ENCODE data around the gene TMEM231. TPM values are rescaled to one million over a fixed set of nuclear protein-coding genes. Genes with fewer than 3 reads are reported as not detected.

Gene TMEM231
- total and polyA plus RNA-seq, 2 of the 8 experiments (the other 6 are each of a cell fraction or from before 2014, with no cell fraction given) = 8.3 to 26.7 TPM

GRCh38 chr16:75514296-75514695, 41.8 kb downstream of the TMEM231 start:
- no peaks in the 10 kb centered on the region; a peak in 1 of 7 replicates for H3K27me3 ChIP-seq (replicated peaks in 1 of 4; ENCODE audit: control insufficient read depth in 3 of 4, extremely low read depth in 1 of 4, insufficient read depth in 3 of 4, low read length in 3 of 4)
- no peaks in the 10 kb centered on the region for H4K20me1 ChIP-seq (replicated peaks in 1 of 2; ENCODE audit: control insufficient read depth in 1 of 2, insufficient read depth in 2 of 2, low read length in 2 of 2)
- no peak overlapping the region for H3K18ac ChIP-seq (ENCODE audit: extremely low read depth, low read length)
- WGBS, 2 experiments (ENCODE audit: extremely low coverage in 1 of 2, insufficient coverage in 1 of 2, insufficient read length in 1 of 2, insufficient replicate concordance in 2 of 2, low coverage in 1 of 2, low lambda C conversion rate in 2 of 2, missing lambda C conversion rate in 1 of 2) = 95% methylated on average over 11 of the region's 11 CpGs; no CpG with 5 or more reads in 1 of the 2 experiments
- H2BK12ac ChIP-seq (ENCODE audit: low read depth, low read length) = no peak overlapping the region
- no peak overlapping the region for H2BK120ac ChIP-seq (replicated peaks; ENCODE audit: low read depth, low read length)
- TF ChIP-seq SP1 (IDR thresholded peaks at IDR 0.05; ENCODE audit: low read depth, low read length) (no peak), KDM1A (IDR thresholded peaks at IDR 0.05; ENCODE audit: borderline replicate concordance, low read length) (no peak), GABPA (IDR thresholded peaks at IDR 0.05; ENCODE audit: borderline replicate concordance, insufficient read depth, low read length) (no peak), TCF12 (IDR thresholded peaks at IDR 0.05; ENCODE audit: low read depth, low read length) (no peak), BACH1 (IDR thresholded peaks at IDR 0.05; ENCODE audit: low read length) (no peak), BRCA1 (IDR thresholded peaks at IDR 0.05; ENCODE audit: low read depth, low read length) (no peak), ATF3 (IDR thresholded peaks at IDR 0.05; ENCODE audit: insufficient read depth, low read depth, low read length) (no peak), SIN3A (conservative IDR thresholded peaks at IDR 0.05 in 1 of 2, IDR thresholded peaks at IDR 0.05 in 1 of 2; ENCODE audit: low read depth in 1 of 2, low read length in 2 of 2) (no peak), ASH2L (IDR thresholded peaks at IDR 0.05; ENCODE audit: low read length) (no peak), MAFK (IDR thresholded peaks at IDR 0.05; ENCODE audit: low read depth, low read length) (no peak), EP300 (IDR thresholded peaks at IDR 0.05; ENCODE audit: borderline replicate concordance in 1 of 2, low read depth in 2 of 2, low read length in 2 of 2) (no peak)
- H3K4ac ChIP-seq (replicated peaks; ENCODE audit: insufficient read length, low read depth, low read length) = no peak overlapping the region
- H3K4me3 ChIP-seq (ENCODE audit: extremely low read depth in 1 of 4, insufficient read depth in 2 of 4, low read depth in 3 of 4, low read length in 4 of 4) = no peak overlapping the region
- DNase-seq (ENCODE audit: low read depth in 1 of 2, low spot score in 2 of 2) (no peak), FAIRE-seq (no peak)
- peaks cover 0 to 6% (median 2%) of the 10 kb centered on the region in 4 experiments; a peak in 3 of 7 replicates for H3K4me1 ChIP-seq (replicated peaks in 1 of 4; ENCODE audit: control insufficient read depth in 3 of 4, insufficient read depth in 4 of 4, low read length in 3 of 4)
- no peak overlapping the region for H3K56ac ChIP-seq (replicated peaks; ENCODE audit: insufficient read length, low read depth, low read length)
- no peak overlapping the region for H3K4me2 ChIP-seq (ENCODE audit: insufficient read depth in 1 of 2, low read depth in 2 of 2, low read length in 2 of 2)
- H2AFZ ChIP-seq (ENCODE audit: low read length) = no peak overlapping the region
- ChIA-PET POLR2A (ENCODE audit: partially characterized antibody) (interaction anchor here (8.3 kb wide), 1 partner anchor 20 kb away, joined by 73 read pairs; the partner anchor contains the start of gene CHST6), CTCF (ENCODE audit: partially characterized antibody) (interaction anchor here (1.0 to 13.8 kb wide), 3 partner anchors 21 to 45 kb away, joined by 4 to 181 read pairs (median 8); partner anchors contain the start of genes CHST5 and TMEM170A)
- no peak overlapping the region for H4K91ac ChIP-seq (replicated peaks; ENCODE audit: insufficient read length, low read length)
- no peaks in the 10 kb centered on the region for H3K79me2 ChIP-seq (ENCODE audit: control insufficient read depth in 1 of 2, insufficient read depth in 2 of 2, low read length in 2 of 2)
- no peak overlapping the region for H2BK5ac ChIP-seq (ENCODE audit: low read depth, low read length)
- H3K23ac ChIP-seq (ENCODE audit: insufficient read length) = no peak overlapping the region
- no peak overlapping the region for H2AK5ac ChIP-seq (ENCODE audit: low read depth, low read length)
- no peak overlapping the region for H3K9ac ChIP-seq (replicated peaks in 1 of 4; ENCODE audit: extremely low read depth in 1 of 4, low read depth in 3 of 4, low read length in 3 of 4)
- H2BK20ac ChIP-seq (ENCODE audit: low read length) = no peak overlapping the region
- no peaks in the 10 kb centered on the region for H3K9me3 ChIP-seq (ENCODE audit: insufficient read depth in 2 of 2, low read depth in 1 of 2, low read length in 1 of 2)
- no peak overlapping the region for H4K8ac ChIP-seq (ENCODE audit: extremely low read depth, insufficient read depth, low read length)
- H3K36me3 ChIP-seq (ENCODE audit: control insufficient read depth in 2 of 4, insufficient read depth in 4 of 4, low read length in 3 of 4) = no peaks in the 10 kb centered on the region
- no peak overlapping the region for H3K14ac ChIP-seq (ENCODE audit: insufficient read length)
- H3K79me1 ChIP-seq (ENCODE audit: low read depth, low read length) = no peaks in the 10 kb centered on the region
- H3K23me2 ChIP-seq (ENCODE audit: low read depth, low read length) = peaks cover 4% of the 10 kb centered on the region; the same call in 1 of the 2 replicates
- H3K27ac ChIP-seq (ENCODE audit: low read depth, low read length) = no peak overlapping the region
- no peak overlapping the region for H4K5ac ChIP-seq (ENCODE audit: insufficient read length, low read depth, low read length)
- no peak overlapping the region for H2BK15ac ChIP-seq (ENCODE audit: low read length)
